NCI-H2196 treated with DMSO at 0.1 percent for 48 hours (cell line): ENCODE data around the gene PDILT.
"Not testable (repeated sequence)": the region's sequence is repeated elsewhere in the genome, so short reads cannot be mapped to it uniquely, and the experiment has no call there.

Experiments
- DNase-seq: peaks from one replicate; lab custom pipeline; 2025; ENCODE audit not compliant: unreplicated experiment; lab: John Stamatoyannopoulos, UW

Gene PDILT, protein sequence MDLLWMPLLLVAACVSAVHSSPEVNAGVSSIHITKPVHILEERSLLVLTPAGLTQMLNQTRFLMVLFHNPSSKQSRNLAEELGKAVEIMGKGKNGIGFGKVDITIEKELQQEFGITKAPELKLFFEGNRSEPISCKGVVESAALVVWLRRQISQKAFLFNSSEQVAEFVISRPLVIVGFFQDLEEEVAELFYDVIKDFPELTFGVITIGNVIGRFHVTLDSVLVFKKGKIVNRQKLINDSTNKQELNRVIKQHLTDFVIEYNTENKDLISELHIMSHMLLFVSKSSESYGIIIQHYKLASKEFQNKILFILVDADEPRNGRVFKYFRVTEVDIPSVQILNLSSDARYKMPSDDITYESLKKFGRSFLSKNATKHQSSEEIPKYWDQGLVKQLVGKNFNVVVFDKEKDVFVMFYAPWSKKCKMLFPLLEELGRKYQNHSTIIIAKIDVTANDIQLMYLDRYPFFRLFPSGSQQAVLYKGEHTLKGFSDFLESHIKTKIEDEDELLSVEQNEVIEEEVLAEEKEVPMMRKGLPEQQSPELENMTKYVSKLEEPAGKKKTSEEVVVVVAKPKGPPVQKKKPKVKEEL

DNA sequence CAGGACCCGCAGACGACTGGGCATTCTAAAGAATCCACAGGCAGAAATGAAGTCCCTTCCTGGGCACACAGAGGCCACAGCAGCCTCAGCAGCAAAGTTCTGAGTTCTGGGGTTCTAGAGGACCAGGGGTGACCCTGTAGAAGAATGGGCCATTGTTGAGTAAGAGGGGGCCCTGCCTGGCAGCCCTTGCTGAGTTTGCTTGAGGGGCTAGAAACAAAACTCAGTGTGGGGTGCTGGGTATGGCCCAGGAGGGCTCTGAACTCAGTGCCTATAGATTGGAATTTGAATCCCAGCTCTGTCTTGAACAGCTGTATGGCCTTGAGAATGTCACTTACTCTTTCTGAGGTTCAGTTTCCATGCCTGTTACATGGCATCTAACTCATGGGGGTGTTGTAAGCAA, at the start of gene PDILT:
Gene PDILT, minus strand, starts transcription at position 101 of the 400 bp plus-strand sequence. CDS start 5,437 bp downstream, outside the sequence.
- no peak for DNase-seq

DNA sequence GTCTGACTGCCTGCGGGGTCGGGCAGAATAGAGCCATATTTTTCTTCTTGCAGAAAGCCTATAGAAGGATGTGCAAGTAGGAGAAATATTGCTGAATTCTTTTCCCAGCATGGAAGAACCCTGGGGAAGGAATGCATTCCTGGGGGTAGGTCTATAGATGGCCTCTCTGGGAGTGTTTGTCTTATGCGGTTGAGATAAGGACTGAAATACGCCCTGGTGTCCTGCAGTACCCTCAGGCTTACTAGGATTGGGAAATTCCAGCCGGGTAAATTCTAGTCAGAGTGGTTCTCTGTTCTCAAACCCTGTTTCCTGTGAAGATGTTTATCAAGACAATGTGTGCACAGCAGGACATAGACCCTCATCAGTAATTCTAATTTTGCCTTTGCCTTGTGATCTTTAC, 49.1 kb upstream of the PDILT start:
- not testable (repeated sequence) for DNase-seq

DNA sequence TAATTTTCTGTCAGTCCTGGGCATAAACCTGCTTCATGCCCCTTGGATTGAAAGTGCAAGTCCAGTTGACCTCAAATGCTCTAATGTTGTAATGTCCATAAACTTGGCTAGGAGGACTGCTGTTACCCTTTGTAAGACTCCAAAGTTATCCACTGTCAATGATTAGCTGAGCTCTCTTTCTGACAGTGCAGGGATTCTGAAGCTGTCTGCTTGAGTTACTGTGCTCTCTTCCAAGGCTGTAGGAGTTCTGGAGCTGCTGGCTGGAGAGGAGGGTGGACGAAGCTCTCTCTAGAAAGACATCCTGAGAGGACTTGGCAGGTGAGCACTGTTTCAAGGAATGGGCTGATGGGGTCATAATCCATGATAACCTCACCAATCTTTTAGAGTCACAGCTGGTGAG, 46.8 kb upstream of the PDILT start, which contains the start of gene ACSM2A:
Gene ACSM2A, plus strand, starts transcription at position 158 of the 400 bp plus-strand sequence. CDS start 8,594 bp downstream, outside the sequence.
- not testable (repeated sequence) for DNase-seq

DNA sequence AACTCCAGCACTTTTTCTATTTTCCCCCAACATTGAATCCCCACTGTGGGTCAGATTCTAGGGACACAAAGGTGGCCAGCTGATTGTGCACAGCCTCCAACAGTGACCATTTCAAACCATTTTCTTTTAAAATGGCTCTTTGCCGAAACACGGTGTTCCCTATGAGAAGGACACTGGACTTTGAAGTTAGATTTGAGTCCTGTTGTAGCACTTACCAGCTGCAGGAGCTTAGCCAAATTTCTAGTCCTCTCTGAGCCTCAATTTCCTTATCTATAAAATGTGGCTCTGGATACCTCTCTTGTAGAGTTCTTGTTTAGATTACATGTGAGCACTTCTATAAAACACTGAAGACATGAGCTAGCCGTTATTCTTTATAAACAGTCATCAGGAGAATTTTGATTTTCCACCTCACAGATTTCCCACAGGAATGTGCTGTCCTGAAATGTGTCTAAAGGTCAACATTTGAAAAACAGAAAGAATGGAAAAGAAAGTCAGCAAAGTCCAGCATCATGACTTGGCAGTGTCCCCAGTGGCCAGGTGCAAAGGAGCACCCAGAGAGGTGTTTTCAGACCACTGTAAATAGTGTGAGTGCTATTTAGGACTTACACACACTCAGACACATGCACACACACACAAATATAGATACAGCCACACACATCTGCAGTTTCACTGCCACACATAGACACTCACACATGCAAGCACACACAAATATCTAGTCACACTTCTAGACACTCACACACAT, 42.3 kb upstream of the PDILT start:
- DNase-seq, result not testable (repeated sequence)

DNA sequence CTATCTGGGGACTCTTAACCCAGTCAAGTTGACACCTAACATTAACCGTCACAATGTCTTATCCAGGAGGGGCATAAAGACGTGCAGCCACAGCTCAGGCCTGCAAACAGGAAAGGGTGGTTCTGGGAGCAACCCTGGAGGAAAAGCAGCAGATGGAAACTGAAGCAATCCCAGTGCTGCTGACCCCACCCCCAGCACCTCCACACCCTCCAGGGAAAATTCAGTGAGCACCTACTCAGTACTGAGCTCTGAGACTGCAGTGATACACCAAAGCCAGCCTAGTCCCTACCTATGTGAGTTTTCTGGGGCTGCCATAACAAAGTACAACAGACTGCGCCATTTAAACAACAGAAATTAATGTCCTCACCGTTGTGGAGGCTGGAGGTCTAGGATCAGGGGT, 37.3 kb upstream of the PDILT start:
- not testable (repeated sequence) for DNase-seq

DNA sequence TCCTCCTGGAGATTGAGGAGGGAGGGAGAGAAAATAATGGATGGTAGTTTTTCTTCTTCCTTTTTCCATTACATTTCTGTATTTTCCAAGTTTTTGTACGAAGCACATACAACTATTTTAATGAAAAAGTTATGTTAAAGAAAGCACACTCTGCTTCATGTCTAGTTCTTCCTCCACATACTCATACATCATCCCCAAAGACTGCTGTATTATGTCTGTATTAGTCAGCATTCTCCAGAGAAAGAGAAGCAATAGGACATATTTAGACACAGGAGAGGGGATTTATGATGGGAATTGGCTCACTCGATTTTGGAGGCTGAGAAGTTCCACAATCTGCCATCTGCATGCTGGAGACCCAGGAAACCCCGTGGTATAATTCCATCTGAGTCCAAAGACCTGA, 36.7 kb upstream of the PDILT start:
- no peak for DNase-seq

DNA sequence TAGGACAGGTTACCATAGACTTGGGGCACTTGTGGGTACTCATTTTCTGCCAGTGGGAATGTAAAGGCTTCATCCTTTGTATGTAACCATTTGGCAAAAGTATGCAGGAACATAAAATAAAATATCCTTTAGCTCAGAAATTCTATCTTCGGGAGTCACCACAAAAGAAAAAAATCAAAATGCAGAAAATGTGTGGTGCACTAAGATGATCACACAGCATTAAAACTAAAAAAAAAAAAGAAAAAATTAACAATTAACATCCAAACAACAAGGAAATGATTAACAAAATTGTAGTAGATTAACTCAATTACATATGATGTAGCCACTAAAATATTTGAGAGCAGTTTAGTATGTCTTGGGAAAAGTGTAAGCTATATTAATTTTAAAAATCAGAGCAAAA, 36.2 kb upstream of the PDILT start:
- DNase-seq, result not testable (repeated sequence)

DNA sequence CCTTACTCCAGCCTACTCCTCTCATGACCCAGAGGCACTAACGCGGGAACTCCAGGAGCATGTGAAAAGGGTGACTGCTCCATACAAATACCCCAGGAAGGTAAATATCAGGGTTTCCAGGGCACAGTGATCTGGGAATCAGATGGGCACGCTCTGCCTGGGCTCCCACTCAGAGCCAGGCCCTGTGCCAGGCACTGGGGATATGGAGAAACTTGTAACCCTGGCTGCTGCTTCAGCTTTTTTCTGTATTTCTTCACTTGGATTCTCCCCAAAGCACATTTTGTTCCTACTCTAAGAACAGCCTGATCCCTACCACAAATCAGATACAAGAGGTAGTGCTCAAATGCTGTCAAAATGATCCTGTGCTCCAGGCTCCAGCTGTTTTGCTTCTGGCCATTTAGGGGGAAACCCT, 35.3 kb upstream of the PDILT start:
- DNase-seq, result not testable (repeated sequence)

DNA sequence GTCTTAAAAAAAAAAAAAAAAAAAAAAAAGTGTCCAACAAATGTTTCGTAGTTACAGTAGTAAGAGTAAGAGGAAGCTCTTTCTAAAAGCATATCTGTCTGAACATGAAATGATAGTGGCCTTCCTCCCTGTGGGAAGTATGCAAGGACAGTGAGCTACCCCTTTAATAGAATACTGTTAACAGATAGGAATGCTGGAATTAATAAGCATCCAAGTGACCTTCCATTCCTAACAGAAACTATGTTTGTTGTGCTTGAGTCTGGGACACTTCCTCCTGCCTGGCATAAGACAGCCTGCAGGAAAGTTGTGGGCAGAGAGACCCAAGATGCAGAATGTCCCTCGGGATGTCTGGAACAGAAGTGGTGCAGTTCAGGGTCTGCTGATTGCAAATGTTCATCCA, 34.4 kb upstream of the PDILT start:
- DNase-seq, result not testable (repeated sequence)

DNA sequence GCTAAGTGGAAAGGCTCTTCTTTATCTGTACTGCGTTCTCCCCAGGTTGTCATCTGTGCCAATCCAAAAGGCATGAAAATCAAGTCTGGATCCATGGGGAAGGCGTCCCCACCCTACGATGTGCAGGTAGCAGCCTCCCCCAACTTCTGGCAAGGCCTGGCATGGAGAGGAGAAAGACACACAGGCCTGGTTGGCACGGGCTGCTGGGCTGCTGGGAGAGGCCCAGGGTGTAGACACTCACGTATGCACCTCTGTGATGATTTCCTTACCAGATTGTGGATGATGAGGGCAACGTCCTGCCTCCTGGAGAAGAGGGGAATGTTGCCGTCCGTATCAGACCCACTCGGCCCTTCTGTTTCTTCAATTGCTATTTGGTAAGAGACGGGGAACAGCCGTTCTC, 26.4 kb upstream of the PDILT start:
- no peak for DNase-seq

DNA sequence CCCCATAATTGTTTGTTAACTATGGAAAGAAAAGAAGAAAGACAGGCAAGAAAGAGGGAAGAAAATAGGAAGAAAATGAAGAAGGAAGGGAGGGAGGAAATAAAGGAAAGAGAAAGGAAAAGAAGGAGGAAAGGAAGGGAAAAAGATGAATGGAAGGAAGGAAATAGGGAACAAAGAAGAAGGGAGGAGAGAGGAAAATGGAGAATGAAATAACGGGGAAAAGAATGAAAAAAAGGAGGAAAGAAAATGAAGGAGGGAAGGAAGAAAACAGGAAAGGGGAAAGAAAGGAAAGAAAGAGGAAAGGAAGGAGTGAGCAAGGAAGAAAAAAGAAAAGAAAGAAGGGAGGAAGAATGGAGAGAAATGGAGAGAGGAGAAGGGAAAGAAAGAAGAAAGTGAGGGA, 25.9 kb upstream of the PDILT start:
- DNase-seq, result not testable (repeated sequence)

DNA sequence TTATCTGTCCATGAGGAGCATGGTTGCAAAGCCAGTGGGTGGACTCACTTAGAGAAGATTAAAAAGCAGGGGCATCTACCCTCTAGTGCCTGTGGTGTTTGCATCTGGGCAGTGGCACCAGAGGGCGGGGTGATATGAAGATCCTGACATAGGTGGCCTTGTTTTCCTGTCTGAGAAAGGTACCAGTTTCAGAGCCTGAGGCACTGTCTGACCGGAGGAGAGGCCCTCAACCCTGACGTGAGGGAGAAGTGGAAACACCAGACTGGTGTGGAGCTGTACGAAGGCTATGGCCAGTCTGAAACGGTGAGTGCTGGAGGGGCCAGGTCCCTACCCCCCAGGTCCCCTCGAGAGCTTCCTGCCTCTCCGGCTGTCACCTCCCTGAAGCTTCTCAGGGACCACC, 25.0 kb upstream of the PDILT start:
- not testable (repeated sequence) for DNase-seq

DNA sequence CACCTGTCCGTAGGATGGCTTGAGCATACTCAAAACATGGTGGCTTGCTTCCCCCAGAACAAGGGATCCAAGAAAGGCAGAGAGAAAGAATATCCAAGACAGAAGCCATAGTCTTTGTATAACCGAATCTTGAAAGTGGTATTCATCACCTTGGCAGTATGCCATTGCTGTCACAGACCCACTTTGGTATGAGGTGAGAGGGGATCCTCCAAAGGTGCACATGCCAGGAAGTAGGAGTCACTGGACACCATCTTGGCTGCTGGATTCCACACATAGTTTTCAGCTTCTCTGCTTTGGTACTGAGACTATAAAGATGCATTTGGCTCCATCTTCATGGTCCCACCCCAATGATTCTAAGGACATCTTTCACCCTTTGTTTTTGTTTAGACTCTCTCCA, 22.9 kb upstream of the PDILT start:
- not testable (repeated sequence) for DNase-seq

DNA sequence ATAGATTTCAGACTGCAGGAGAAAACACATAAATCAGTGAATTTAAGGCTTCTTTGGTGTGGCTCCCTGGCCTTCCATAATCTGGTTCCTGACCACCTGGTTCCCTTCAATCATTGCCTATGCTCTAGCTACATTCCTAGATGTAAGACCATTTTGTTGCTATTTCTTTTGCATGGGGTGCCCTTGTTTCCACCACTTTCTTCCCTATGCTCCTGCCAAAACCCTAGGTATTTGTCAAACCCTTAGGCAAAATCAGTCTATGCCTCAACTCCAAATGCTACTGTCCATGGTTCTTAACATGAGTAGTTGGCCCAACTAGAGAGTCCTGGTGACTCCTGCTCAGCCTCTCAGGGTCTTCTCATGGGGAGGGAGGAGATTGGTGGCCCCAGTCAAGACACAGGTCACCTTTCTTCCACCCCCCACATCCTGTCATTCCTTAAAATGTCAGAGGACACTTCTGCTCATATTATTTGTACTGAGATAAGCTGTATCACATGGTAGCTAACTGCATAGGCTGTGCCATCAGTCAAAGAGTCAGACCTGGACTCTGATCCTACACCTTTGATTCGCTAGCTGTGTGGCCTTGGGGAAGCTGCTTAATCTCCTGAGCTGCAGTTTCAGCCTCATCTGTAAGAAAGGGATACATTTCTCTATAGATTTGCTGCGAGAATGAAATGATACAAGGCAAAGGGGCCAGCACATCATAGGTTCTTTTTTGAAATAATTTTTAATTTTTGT, 19.8 kb upstream of the PDILT start:
- no peak for DNase-seq

DNA sequence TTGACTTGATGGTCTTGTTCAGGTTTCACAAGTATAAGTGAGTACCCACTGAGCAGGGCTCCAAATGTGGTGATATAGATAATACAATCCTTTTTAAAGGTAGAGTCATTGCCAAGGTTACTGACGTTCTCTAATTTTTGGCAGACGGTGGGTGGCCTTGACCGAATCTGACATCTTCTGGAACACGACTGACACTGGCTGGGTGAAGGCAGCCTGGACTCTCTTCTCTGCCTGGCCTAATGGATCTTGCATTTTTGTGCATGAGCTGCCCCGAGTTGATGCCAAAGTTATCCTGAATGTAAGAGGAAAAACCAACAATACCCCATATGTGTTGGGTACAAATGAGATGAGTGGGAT, 19.2 kb upstream of the PDILT start:
- DNase-seq, result not testable (repeated sequence)

DNA sequence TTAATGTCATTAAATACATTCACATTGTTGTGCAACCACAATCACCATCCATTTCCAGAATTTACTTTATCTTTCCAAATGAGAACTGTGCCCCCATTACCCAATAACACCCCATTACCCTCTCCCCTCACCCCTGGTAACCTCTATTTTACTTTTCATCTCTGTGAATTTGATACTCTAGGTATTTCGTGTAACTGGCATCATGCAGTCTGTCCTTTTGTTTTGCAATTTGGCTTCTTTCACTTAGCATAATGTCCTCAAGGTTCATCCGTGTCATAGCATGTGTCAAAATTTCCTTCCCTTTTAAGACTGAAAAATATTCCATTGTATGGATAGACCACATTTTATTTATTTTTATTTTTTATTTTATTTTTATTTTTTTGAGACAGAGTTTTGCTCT, 17.2 kb upstream of the PDILT start:
- DNase-seq, result not testable (repeated sequence)

DNA sequence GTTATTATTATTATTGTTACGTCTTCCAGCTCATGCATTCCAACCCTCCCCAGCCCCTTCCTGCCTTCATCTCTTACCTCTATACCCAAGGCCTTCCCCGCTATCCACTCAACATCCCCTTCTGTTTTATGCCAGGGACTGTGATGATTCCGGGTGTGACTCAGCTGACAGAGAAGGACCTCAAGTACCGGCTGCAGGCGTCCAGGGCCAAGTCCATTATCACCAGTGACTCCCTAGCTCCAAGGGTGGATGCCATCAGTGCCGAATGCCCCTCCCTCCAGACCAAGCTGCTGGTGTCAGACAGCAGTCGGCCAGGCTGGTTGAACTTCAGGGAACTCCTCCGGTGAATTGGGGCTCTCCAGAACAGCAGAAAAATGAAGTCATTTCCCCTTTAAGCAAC, 14.6 kb upstream of the PDILT start:
- DNase-seq, result not testable (repeated sequence)

DNA sequence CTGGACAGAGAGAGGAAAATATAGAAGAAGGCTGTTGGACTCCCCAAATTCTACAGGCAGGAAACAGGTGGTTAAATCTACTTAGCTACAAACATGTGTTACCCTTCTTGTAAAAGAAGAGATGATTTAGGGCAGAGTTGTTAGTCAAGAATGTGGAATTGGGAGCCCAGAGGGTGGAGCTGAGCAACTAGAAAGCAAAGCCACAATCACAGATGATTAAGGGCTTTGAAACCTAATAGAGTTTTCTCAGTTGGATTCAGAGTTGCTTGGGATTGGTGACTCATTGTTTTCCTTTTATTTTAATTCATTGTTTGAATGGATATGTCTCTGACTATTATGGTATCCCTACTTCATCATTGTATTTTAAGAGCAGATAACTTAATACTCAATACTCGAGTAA, 11.0 kb upstream of the PDILT start:
- no peak for DNase-seq

DNA sequence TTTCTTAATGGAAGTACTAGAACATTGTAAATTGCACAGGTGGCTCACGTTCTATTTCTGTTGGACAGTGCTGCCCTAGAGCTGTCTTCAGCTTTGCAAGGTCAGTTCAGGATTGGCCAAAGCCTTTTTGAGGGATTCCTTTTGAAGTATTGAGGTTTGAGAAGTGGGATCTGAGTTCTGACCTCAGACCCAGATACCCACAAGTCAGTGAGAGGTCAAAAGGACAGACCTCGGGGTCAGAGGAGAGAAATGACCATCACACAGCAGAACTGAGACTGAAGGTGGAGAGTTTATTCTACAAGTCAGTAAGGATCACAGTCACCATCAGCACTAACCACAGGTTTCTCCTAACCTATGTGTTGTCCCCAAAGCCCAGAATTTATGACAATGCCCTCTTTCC, 6.5 kb upstream of the PDILT start:
- DNase-seq, result no peak

DNA sequence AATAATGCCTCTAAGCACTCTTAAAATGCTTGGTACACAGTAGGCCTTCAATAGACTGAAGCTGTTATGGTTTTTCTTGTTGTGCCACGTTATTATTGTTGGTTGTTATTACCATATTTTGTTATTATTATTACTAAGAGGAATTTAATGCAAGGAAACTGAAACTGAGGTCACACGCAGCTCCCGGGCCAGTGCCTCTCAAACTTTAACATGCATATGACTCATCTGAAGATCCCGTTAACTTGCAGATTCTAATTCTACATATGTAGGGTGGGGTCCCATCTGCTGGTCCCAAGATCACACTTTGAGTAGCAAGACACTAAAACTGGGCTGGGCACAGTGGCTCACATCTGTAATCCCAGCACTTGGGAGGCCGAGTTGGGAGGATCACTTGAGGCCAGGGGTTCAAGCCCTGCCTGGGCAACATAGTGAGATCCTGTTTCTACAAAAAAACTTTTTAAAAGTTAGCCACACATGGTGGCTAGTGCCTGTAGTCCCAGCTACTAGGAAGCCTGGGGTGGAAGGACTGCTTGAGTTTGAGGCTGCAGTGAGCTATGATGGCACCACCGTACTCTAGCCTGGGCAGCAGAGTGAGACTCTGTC, 5.7 kb upstream of the PDILT start:
- DNase-seq, result no peak
